Thymus (tissue), 11 donors: ENCODE data around the gene PHKB. TPM values are rescaled to one million over a fixed set of nuclear protein-coding genes. Genes with fewer than 3 reads are reported as not detected.
"Not testable (repeated sequence)": the region's sequence is repeated elsewhere in the genome, so short reads cannot be mapped to it uniquely, and the experiment has no call there.

Source experiments
- DNase-seq, 9 donors: peaks; one replicate each; pipeline ENCODE4 v3.0.0-alpha.2; 2013; ENCODE audit warnings: low spot score in 9 of 9, low read depth in 6 of 9, missing footprints in 1 of 9
- H3K27ac ChIP-seq, 2 donors: one replicate each; pipeline ENCODE4 v1.5.1; 2013; ENCODE audit warnings: control low read depth in 1 of 2, low read depth in 1 of 2, low read length in 1 of 2, mild to moderate bottlenecking in 1 of 2, moderate library complexity in 1 of 2
- H3K27me3 ChIP-seq, 2 donors: one replicate each; pipeline ENCODE4 v1.5.1; 2013; ENCODE audit warnings: low read length in 1 of 2; ENCODE audit not compliant: control insufficient read depth in 2 of 2, insufficient read depth in 1 of 2
- H3K36me3 ChIP-seq, 2 donors: one replicate each; pipeline ENCODE4 v1.5.1; 2013; ENCODE audit warnings: low read length in 1 of 2, mild to moderate bottlenecking in 1 of 2, moderate library complexity in 1 of 2; ENCODE audit not compliant: control insufficient read depth in 2 of 2, insufficient read depth in 2 of 2
- H3K4me1 ChIP-seq, 2 donors: one replicate each; pipeline ENCODE4 v1.5.1; 2013; ENCODE audit warnings: low read length in 2 of 2; ENCODE audit not compliant: control insufficient read depth in 2 of 2, insufficient read depth in 2 of 2
- H3K4me3 ChIP-seq, 2 donors: one replicate each; pipeline ENCODE4 v1.5.1; 2013; ENCODE audit warnings: low read length in 2 of 2, control low read depth in 1 of 2, mild to moderate bottlenecking in 1 of 2
- H3K9me3 ChIP-seq, 2 donors: one replicate each; pipeline ENCODE4 v1.5.1; 2013; ENCODE audit warnings: low read length in 1 of 2, mild to moderate bottlenecking in 1 of 2; ENCODE audit not compliant: control insufficient read depth in 2 of 2, insufficient read depth in 1 of 2
- WGBS: extraction: QIAGEN DNeasy Blood & Tissue Kit; methylation state at CpG from one replicate; pipeline ENCODE4 v1.1.7; 2013; 5-methylcytosine and 5-hydroxymethylcytosine counted together
- polyA plus RNA-seq: library from polyadenylated mRNA; stranded (reverse); fragments of 200-250 nt; gene quantifications from one replicate; pipeline ENCODE4 v1.2.3, GENCODE V29; 2013
- total RNA-seq: library from RNA; stranded (reverse); fragments of 120-200 nt; gene quantifications from one replicate; pipeline ENCODE4 v1.2.4, GENCODE V29; 2013
- donor health status: healthy.

The PHKB gene
- total and polyA plus RNA-seq, 2 donors: 34.7 to 35.1 TPM

- not testable (repeated sequence) for H3K36me3 ChIP-seq
Observed at GRCh38 chr16:47539707-47540670, 78.9 kb downstream of the PHKB start.

DNA sequence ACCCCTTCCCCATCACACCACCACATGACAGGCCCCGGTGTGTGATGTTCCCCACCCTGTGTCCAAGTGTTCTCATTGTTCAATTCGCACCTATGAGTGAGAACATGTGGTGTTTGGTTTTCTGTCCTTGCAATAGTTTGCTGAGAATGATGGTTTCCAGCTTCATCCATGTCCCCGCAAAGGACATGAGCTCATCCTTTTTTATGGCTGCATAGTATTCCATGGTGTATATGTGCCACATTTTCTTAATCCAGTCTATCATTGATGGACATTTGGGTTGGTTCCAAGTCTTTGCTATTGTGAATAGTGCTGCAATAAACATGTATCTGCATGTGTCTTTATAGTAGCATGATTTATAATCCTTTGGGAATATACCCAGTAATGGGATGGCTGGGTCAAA is 80.0 kb downstream of the PHKB start:
- H3K4me1 ChIP-seq, H3K9me3 ChIP-seq, H3K27ac ChIP-seq, H3K27me3 ChIP-seq, H3K4me3 ChIP-seq, DNase-seq, H3K36me3 ChIP-seq: not testable (repeated sequence)
- WGBS: 96% methylated on average over 3 of the region's 3 CpGs

More at GRCh38 chr16:47539707-47540670, 78.9 kb downstream of the PHKB start:
- 98% methylated on average over 13 of the region's 13 CpGs for WGBS
- not testable (repeated sequence) for H3K27ac ChIP-seq, H3K9me3 ChIP-seq, H3K4me1 ChIP-seq, H3K4me3 ChIP-seq, DNase-seq, H3K27me3 ChIP-seq

DNA sequence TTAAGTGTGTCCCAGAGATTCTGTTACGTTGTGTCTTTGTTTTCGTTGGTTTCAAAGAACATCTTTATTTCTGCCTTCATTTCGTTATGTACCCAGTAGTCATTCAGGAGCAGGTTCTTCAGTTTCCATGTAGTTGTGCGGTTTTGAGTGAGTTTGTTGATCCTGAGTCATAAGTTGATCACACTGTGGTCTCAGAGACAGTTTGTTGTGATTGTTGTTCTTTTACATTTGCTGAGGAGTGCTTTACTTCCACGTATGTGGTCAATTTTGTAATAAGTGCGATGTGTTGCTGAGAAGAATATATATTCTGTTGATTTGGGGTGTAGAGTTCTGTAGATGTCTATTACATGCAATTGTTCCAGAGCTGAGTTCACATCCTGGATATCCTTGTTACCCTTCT is 83.1 kb downstream of the PHKB start:
- not testable (repeated sequence) for DNase-seq, H3K9me3 ChIP-seq, H3K36me3 ChIP-seq, H3K4me1 ChIP-seq, H3K4me3 ChIP-seq, H3K27ac ChIP-seq, H3K27me3 ChIP-seq
- 97% methylated on average over 6 of the region's 6 CpGs for WGBS

DNA sequence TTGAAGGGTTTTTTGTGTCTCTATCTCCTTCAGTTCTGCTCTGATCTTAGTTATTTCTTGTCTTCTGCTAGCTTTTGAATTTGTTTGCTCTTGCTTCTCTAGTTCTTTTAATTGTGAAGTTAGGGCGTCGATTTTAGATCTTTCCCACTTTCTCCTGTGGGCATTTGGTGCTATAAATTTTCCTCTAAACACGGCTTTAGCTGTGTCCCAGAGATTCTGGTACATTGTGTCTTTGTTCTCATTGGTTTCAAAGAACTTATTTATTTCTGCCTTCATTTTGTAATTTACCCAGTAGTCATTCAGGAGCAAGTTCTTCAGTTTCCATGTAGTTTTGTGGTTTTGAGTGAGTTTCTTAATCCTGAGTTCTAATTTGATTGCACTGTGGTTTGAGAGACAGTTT is 90.1 kb downstream of the PHKB start:
- not testable (repeated sequence) for H3K4me3 ChIP-seq

GRCh38 chr16:47551767-47552166 is 90.6 kb downstream of the PHKB start:
- H3K4me1 ChIP-seq, DNase-seq, H3K9me3 ChIP-seq, H3K27me3 ChIP-seq, H3K27ac ChIP-seq, H3K4me3 ChIP-seq: not testable (repeated sequence)
- 98% methylated on average over 3 of the region's 3 CpGs for WGBS
- peaks cover 0 to 12% of the 10 kb centered on the region in 2 donors for H3K36me3 ChIP-seq

More for the DNA sequence above, 90.1 kb downstream of the PHKB start:
- H3K36me3 ChIP-seq: peaks cover 0 to 15% of the 10 kb centered on the region in 2 donors
- H3K27me3 ChIP-seq, DNase-seq, H3K4me1 ChIP-seq, H3K9me3 ChIP-seq, H3K27ac ChIP-seq: not testable (repeated sequence)
- WGBS: 99% methylated on average over 3 of the region's 3 CpGs

DNA sequence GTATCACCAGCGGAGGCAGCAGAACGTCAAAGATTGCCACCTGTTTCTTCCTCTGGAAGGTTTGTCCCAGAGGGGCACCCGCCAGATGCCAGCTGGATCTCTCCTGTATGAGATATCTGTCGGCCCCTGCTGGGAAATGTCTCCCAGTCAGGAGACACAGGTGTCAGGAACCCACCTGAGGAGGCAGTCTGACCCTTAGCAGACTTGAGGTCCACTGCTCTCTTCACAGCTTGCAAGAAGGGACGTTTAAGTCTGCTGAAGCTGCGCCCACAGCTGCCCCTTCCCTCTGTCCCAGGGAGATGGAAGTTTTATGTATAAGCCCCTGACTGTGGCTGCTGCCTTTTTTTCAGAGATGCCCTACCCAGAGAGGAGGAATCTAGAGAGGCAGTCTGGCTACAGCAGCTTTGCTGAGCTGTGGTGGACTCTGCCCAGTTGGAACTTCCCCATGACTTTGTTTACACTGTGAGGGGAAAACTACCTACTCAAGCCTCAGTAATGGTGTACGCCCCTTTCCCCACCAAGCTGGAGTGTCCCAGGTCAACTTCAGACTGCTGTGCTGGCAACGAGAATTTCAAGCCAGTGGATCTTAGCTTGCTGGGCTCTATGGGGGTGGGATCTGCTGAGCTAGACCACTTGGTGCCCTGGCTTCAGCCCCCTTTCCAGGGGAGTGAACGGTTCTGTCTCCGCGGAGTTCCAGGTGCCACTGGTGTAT is 92.9 kb downstream of the PHKB start:
- no peak for DNase-seq
- Histone ChIP-seq H3K4me3 (no peak overlapping the region), H3K9me3 (no peaks in the 10 kb centered on the region), H3K27me3 (no peaks in the 10 kb centered on the region), H3K4me1 (no peaks in the 10 kb centered on the region), H3K27ac (no peak overlapping the region), H3K36me3 (peaks cover 0 to 7% of the 10 kb centered on the region in 2 donors)
- 96% methylated on average over 11 of the region's 11 CpGs for WGBS

- not testable (repeated sequence) for H3K36me3 ChIP-seq, H3K27ac ChIP-seq, DNase-seq, H3K9me3 ChIP-seq, H3K27me3 ChIP-seq, H3K4me3 ChIP-seq, H3K4me1 ChIP-seq
- WGBS: 98% methylated on average over 8 of the region's 8 CpGs
Observed at GRCh38 chr16:47554587-47554986, 93.5 kb downstream of the PHKB start.

DNA sequence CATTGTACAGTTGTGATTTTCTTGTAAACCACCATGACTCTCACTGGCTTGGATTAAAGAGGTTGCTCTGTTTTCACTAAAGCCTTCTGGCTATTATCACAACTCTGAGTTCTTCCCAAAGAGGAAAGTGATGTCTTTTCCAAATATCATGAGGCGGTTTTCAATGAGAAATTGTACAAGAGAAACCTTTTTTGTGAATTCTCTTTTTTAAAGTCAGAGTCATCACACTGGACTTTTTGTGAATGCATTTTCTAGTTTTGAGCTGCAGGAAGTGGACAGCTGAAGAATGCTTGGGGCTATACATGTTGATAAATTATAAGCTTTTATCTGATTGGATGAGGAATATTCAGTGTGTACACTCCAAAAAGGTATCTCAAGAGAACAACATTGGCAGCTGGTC is 100.2 kb downstream of the PHKB start:
- no peaks in the 10 kb centered on the region for H3K27me3 ChIP-seq
- no peaks in the 10 kb centered on the region for H3K4me1 ChIP-seq
- H3K9me3 ChIP-seq: no peaks in the 10 kb centered on the region
- no peak overlapping the region for H3K4me3 ChIP-seq
- WGBS: 98% methylated on average over 1 of the region's 1 CpG
- H3K36me3 ChIP-seq: peaks cover 0 to 6% of the 10 kb centered on the region in 2 donors
- DNase-seq: no peak
- H3K27ac ChIP-seq: no peak overlapping the region

DNA sequence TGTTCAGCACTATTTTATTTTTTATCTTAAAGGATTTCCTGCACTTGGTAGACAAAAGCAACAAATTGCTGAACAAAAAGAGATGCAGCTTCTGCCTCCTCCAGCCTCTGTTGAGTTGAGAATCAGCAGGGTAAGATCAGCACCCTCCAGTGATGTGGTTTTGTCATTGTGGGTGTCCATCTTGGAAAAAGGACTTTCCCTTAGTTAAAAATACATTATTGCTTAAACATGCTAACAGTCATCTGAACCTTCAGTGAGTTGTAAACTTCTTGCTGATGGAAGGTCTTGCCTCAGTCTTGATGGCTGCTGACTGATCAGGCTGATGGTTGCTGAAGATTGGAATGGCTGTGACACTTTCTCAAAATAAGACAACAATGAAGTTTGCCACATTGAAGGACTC is 101.2 kb downstream of the PHKB start:
- Histone ChIP-seq H3K27ac (no peak overlapping the region), H3K27me3 (no peaks in the 10 kb centered on the region), H3K4me1 (no peaks in the 10 kb centered on the region), H3K9me3 (no peaks in the 10 kb centered on the region), H3K36me3 (peaks cover 2 to 8% of the 10 kb centered on the region in 2 donors), H3K4me3 (no peak overlapping the region)
- no peak for DNase-seq
